Type B pancreatic cell (in vitro differentiated cells): ENCODE measurements around the gene SLC25A1. TPM values are rescaled to one million over a fixed set of nuclear protein-coding genes. Genes with fewer than 3 reads are reported as not detected.
A peak's percentile ranks its signal among the peaks of the same experiment; 100 is the strongest.

ENCODE experiments used
- DNase-seq: peaks from one replicate; pipeline ENCODE4 v3.0.0; 2021; ENCODE audit warnings: mixed read lengths; ENCODE audit not compliant: unreplicated experiment; ENCODE audit errors: extremely low spot score
- H3K27ac Mint-ChIP-seq: 2 replicates; pipeline ENCODE4 v1.8.0; 2021; ENCODE audit warnings: mild to moderate bottlenecking, mixed read lengths
- H3K27me3 Mint-ChIP-seq: 2 replicates; pipeline ENCODE4 v1.8.0; 2021; ENCODE audit warnings: mixed read lengths
- H3K36me3 Mint-ChIP-seq: 2 replicates; pipeline ENCODE4 v1.8.0; 2021; ENCODE audit warnings: mixed read lengths
- H3K4me1 Mint-ChIP-seq: one replicate; pipeline ENCODE4 v1.8.0; 2021; ENCODE audit warnings: mixed read lengths; ENCODE audit not compliant: unreplicated experiment
- H3K4me3 Mint-ChIP-seq: 2 replicates; pipeline ENCODE4 v1.8.0; 2021; ENCODE audit warnings: mild to moderate bottlenecking, mixed read lengths
- H3K9me3 Mint-ChIP-seq: 2 replicates; pipeline ENCODE4 v1.8.0; 2021; ENCODE audit warnings: mixed read lengths
- total RNA-seq: library from RNA; stranded (reverse); gene quantifications from 2 replicates; pipeline ENCODE4 v1.2.1, GENCODE V29; 2021; ENCODE audit warnings: low replicate concordance
- TF ChIP-seq, protein P1 (sequence below): fragments of 200-600 bp; sonication (generic); conservative IDR thresholded peaks from 2 replicates; pipeline ENCODE4 v1.5.0; 2021; ENCODE audit warnings: antibody characterized with exemption, mild to moderate bottlenecking

SLC25A1 gene
- total RNA-seq, 1 donor from 2014 or later: 94.4 TPM

DNA sequence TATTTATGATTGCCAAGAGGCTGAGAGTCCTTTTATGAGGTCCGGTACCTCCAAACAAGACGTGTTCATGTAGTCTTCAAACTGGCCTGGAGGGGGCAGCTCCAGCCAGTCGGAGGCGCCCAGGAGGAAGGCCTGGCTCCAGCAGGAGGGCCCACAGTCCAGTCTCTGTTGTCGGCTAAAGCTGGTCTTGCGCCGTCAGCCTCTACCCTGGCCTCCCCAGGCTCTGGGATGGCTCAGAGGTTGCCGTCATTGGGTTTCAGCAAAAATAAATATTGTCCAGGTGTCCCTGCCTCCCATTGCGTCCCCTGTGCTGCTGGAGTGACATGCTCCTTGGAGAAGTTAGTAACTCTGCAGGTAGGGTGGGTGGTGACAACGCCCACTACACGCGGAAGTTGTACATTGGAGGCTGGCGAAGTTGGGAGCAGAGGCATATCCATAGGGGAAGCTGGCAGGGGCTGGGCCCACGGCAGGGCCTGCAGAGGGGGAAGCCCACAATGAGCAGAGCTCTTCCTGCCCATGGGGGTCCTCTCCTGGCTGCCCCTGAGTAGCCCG lies 1.0 kb upstream of the SLC25A1 start:
- TF ChIP-seq, protein P1, sequence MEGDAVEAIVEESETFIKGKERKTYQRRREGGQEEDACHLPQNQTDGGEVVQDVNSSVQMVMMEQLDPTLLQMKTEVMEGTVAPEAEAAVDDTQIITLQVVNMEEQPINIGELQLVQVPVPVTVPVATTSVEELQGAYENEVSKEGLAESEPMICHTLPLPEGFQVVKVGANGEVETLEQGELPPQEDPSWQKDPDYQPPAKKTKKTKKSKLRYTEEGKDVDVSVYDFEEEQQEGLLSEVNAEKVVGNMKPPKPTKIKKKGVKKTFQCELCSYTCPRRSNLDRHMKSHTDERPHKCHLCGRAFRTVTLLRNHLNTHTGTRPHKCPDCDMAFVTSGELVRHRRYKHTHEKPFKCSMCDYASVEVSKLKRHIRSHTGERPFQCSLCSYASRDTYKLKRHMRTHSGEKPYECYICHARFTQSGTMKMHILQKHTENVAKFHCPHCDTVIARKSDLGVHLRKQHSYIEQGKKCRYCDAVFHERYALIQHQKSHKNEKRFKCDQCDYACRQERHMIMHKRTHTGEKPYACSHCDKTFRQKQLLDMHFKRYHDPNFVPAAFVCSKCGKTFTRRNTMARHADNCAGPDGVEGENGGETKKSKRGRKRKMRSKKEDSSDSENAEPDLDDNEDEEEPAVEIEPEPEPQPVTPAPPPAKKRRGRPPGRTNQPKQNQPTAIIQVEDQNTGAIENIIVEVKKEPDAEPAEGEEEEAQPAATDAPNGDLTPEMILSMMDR: peak; percentile 85
- Mint-ChIP-seq H3K27me3 (no peaks in the 10 kb centered on the region), H3K27ac (peak overlapping the region; percentile 96), H3K4me1 (peaks cover 13% of the 10 kb centered on the region), H3K9me3 (no peaks in the 10 kb centered on the region), H3K4me3 (peak overlapping the region; percentile 90), H3K36me3 (no peaks in the 10 kb centered on the region)
- DNase-seq: no peak

DNA sequence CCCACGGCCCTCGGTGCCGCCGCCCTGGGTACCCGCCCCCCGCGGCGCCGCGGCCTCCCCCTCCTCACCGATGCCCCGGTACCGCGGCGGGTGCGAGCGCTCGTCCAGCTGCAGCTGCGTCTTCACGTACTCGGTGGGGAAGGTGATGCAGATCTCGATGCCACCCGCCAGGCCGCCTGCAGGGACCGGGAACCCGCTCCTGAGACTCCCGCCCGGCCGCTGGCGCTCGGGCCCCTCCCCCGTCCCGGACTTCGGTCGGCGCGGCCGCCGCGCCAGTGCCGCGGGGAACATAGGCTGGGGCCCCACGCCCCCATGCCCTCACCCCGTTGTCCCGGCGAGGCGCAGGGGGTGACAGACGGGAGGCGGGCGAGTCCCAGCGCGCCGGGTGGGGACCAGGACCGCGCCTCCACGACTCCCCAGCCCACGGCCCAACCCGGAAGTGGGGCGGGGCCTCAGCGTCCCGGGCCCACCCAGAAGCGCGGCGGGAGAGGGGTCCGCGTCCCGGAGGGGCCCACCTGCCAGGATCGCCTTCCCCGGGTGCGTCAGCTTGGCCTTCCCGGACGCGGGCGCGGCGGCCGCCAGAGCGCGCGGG lies 375 bp downstream of the SLC25A1 start:
- DNase-seq: no peak
- Mint-ChIP-seq H3K27me3 (no peaks in the 10 kb centered on the region), H3K36me3 (no peaks in the 10 kb centered on the region), H3K27ac (no peak overlapping the region), H3K4me3 (peak overlapping the region; percentile 84), H3K9me3 (no peaks in the 10 kb centered on the region), H3K4me1 (peaks cover 12% of the 10 kb centered on the region)
- TF ChIP-seq, protein P1: no peak

DNA sequence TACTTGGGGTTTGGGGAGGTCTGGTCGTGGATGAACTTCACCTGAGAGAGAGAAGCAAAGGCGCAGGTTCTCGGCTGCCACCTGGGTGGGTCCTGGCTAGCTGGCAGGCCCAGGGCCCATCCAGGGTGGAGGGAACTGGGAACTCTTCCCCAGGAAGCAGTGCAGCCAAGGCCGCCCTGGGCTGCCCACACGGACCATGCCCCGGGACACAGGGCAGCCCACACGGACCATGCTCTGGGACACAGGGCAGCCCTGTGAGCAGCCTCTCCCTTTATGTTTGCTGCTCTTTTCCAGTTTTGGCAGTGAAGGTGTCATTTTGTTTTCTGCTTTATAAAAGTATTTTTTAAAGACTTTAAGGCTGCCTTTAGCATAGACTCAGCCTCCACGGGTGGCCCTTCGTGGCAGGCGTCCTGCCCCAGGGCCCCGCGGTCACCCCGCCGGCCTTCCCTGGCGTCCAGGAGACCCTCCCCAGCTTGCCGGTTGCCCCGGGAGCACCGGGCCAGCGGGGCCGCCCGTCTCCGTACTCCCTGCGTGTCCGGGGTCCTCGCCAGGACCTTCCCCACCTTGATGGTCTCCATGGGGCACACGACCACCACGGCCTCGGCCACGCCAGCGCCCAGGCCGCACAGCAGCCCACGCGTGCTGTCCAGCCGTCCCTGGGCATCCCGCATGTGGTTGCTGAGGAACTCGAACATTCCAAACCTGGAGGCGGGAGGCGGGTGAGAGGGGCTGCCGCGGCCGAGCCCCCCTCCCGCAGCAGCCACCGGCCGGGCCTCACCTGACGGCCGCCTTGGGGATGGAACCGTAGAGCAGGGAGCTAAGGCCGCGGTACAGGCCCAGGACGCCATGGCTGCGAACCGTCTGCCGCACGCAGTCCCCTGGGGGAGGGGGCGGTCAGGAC lies 1.1 kb downstream of the SLC25A1 start:
- DNase-seq: no peak
- Mint-ChIP-seq H3K4me1 (peaks cover 19% of the 10 kb centered on the region), H3K4me3 (peak overlapping the region; percentile 84), H3K27me3 (no peaks in the 10 kb centered on the region), H3K36me3 (no peaks in the 10 kb centered on the region), H3K27ac (no peak overlapping the region), H3K9me3 (no peaks in the 10 kb centered on the region)
- TF ChIP-seq, protein P1: no peak

GRCh38 chr22:19176732-19177131 lies 1.8 kb downstream of the SLC25A1 start:
- H3K9me3 Mint-ChIP-seq: no peaks in the 10 kb centered on the region
- no peak overlapping the region for H3K27ac Mint-ChIP-seq

DNA sequence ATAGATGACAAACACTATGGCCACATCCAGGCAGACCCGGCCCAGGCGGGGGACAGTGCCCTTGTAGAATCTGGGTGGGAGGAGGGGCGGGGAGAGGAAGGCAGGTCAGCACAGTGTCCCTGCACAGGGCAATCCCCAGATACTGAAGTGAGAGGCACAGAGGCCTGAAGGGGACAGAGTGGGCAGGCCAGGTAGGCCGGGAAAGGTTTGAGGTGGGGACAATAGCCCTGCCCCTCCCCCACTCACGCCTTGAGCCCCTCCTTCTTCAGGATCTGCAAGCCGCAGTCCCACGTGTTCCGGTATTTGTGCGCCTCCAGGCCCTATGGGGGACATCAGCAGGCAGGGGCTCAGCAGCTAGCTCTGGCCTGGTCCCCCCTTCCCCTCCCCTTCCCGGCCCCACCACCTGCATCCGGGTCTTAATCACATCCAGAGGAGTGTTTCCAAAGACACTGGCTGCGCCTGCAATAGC lies 2.3 kb downstream of the SLC25A1 start:
- Mint-ChIP-seq H3K36me3 (no peaks in the 10 kb centered on the region), H3K27ac (no peak overlapping the region), H3K4me3 (peak overlapping the region; percentile 79), H3K9me3 (no peaks in the 10 kb centered on the region), H3K4me1 (peaks cover 23% of the 10 kb centered on the region), H3K27me3 (no peaks in the 10 kb centered on the region)
- TF ChIP-seq, protein P1: no peak
- DNase-seq: no peak

More at GRCh38 chr22:19176732-19177131, 1.8 kb downstream of the SLC25A1 start:
- H3K4me1 Mint-ChIP-seq: peaks cover 23% of the 10 kb centered on the region
- no peaks in the 10 kb centered on the region for H3K27me3 Mint-ChIP-seq
- no peak for DNase-seq
- no peaks in the 10 kb centered on the region for H3K36me3 Mint-ChIP-seq
- TF ChIP-seq, protein P1: no peak
- H3K4me3 Mint-ChIP-seq: peak overlapping the region; percentile 79
